HTERT RPE-1 (cell line): ENCODE results near the gene KRT84.
"Not testable (repeated sequence)": the region's sequence is repeated elsewhere in the genome, so short reads cannot be mapped to it uniquely, and the experiment has no call there.

Experiments used
- in situ Hi-C: fragments of 300-500 bp; cut with MboI; formaldehyde crosslinking; loops from 4 replicates; pipeline ENCODE4 v1.14.3; 2020; ENCODE audit warnings: low sequenced_read_pairs

The KRT84 gene

DNA sequence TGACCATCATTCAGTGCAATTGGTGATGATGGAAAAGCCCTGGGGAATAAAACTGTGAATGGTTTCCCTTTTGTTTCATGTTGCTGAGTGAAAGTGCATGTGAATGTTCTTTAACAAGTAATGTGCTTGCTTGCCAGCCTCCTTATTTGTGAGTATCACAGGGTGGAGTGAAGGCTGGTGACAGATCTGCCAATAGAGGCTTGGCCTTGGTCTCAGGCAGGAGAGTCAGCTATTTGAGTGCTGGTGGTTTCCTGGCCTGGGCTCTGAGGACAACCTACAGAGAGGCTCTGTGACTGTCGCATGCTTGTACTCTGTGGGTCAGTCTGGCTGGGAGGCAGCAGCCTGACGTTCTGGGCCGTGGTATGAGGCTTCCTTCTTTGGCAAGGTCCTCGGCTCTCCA, 38.9 kb downstream of the KRT84 start:
- in situ Hi-C loops = no loop called here

DNA sequence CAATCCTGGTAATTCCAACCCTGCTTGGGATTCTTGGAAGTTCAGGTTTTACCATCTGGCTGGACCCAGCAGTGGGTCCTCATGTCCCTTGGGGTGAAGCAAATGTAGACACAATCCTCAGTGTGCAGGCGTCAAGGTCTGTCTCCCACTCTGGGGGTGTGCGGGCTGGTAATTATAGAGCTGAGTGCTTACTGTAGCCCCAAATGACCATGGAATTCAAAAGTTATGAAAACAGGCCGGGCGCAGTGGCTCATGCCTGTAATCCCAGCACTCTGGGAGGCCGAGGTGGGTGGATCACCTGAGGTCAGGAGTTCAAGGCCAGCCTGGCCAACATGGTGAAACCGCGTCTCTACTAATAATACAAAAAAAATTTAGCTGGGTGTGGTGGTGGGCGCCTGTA, 40.4 kb downstream of the KRT84 start:
- in situ Hi-C loops = not testable (repeated sequence)

DNA sequence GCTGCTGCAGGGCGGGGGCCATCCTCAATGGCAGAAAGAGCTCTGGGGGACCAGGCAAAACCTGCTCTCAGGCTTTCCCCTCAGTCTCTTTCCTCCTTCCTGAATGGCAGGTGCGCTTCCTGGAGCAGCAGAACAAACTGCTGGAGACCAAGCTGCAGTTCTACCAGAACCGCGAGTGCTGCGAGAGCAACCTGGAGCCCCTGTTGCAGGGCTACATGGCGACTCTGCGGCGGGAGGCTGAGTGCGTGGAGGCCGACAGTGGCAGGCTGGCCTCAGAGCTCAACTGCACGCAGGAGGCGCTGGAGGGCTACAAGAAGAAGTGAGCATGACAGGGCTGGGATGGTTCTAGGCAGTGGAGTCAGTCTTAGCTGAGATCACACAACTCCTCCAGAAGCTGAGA, 41.3 kb downstream of the KRT84 start:
- in situ Hi-C loops = no loop called here

DNA sequence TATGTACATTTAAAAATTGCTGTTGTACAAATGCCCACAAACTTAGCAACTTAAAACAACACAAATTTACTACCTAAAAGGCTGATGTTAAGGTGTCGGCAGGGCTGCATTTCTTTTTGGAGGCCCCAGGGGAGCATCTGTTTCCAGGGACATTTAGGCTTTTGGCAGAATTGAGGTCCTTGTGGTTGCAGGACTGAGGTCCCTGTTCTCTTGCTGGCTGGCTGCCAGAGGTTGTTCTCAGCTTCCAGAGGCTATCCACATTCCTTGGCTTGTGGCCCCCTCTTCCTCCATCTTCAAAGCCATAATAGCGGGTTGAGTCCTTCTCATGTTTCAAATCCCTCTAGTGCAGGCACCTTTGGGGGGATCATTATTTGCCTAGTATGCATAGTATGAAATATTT, 41.9 kb downstream of the KRT84 start:
- in situ Hi-C loops = no loop called here

DNA sequence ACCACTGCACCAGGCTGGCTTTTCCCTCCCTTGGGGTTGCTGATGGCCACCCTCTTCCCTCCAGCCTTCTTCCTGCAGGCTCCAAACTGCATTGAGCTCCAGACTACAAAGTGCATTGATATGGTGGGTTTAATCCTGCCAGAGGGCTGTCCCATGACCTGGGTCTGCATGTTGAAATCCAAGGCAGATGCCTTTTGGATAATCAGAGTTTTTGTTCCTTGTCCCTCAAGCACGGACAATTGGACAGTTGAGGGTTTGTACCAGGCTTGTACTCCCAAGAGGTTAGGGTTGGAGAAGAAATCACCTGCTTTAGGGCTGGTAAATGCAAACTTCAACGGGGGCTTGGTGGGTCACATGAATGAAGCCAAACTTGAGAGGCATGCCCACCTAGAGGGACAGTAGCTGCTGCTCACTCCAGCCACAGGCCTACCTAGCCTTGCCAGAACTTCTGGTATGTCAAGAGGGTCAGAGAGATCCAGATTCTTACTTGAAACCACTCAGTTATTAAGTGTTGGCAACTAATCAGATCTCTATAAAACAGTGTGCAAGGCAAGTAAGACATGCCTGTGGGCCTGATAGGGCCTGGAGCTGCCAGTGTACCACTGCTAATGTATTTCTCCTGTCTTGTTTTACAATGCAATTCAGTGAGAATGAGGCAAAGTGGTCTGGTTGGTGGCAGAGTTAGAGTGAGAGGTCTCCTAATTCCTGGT, 42.5 kb downstream of the KRT84 start:
- in situ Hi-C loops = no loop called here

DNA sequence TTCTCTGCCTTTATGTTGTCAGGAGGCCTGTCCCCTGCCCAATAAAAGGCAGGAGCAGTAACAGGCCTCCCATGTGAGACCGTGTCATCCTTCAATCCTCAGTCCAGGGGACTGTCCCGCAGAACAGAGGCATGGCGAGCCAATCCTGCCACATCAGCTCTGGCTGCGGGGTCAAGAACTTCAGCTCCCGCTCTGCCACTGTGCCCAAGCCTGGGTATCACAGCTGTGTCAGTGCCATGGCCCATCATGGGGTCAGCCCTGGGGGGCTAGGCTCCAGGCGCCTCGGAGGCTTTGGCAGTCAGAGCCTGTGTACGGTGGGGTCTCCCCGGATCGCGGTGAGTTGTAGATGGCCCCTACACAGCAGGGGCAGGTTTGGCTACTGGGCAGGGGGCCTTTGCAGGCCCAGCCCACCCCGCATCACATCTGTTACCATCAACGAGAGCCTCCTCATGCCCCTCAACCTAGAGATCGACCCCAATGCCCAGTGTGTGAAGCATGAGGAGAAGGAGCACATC, 44.3 kb downstream of the KRT84 start:
- in situ Hi-C loops = no loop called here

DNA sequence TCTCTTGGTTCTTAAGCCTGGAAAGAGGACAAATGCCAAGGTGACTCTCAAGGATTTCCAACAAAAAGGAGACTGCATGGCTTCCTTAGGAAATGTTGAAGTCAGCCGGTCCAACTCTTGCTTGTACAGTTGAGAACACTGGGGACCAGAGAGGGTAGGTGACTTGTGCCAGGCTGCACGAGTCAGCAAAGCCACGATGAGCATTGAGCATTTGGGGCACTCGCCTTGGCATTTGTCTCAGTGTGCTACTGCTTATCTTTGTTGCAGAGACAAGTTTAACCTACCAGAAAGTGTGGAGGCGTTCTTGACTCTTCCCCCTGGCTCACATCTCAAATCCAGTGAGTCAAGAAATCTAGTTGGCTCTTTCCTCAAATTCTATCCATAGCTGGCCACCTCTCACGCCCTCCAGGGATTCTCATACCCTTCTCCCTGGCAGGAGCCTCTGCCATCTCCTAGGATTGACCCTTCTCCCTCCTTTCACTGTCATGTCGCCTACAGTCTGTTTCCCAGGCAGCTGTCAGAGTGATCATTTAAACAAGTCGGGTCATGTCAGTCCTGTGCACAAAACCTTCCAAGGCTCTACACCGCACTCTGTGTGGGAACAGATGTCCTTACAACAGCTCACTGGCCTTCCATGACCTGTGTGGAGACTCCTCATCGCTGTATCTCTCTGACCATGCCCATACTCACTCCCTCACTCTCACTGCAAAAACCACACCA, 47.1 kb downstream of the KRT84 start:
- in situ Hi-C loops = no loop called here

DNA sequence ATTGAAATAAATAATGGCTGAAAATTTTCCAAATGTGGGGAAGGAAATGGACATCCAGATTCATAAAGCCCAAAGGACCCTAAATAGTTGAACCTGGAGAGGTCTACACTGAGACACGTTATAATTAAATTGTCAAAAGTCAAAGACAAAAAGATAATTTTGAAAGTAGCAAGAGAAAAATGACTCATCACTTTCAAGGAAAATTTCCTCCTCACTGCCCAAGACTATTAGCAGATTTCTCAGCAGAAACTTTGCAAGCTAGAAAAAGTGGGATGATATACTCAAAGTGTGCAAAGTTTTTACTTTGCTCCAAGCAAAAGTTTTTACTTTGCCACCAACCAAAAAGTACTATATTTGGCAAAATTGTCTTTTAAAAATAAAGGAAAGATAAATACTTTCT, 48.4 kb downstream of the KRT84 start:
- in situ Hi-C loops = no loop called here

DNA sequence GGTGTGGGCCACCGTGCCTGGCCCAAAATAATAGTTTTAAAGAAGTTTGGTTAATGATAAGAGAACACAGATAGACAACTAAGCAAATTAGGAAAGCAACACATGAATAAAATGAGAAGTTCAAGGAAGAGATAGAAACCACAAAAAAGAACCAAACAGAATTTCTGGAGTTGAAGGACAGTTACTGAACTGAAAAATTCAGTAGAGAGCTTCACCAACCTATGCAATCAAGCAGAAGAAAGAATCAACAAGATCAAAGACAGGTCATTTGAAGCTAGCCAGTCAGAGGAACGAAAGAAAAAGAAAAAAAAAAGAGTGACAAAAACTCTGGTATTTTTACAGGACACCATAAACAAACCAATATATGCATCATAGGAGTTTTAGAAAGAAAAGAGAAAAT, 48.8 kb downstream of the KRT84 start:
- in situ Hi-C loops = no loop called here

DNA sequence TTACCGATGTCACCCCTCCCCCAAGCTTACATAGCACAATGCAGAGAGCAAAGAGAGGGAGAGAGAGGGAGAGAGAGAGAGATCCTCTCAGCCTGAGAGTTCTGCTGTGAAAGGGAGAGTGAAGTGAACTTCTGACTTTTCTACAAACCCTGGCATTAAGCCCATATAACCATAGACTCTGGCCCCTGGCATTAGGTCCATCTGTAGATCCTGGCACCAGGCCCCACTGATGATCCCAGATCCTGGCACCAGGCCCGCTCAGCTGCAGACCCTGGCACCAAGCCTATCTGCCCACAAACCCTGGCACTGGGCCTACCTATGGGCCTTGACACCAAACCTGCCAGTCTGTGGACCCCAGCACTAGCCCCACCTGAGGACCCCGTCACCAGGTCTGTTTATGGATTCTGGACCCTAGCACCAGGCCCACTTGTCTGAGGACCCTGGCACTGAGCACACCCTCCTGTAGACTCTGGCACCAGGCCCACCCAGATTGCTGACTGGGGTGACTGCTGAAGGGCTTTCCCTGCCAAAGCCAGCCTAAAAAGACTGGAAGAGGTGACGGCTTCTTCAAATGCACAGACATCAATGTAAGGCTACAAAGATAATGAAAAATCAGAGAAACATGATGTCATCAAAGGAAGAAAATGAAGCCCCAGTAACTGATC, 49.7 kb downstream of the KRT84 start:
- in situ Hi-C loops = no loop called here

DNA sequence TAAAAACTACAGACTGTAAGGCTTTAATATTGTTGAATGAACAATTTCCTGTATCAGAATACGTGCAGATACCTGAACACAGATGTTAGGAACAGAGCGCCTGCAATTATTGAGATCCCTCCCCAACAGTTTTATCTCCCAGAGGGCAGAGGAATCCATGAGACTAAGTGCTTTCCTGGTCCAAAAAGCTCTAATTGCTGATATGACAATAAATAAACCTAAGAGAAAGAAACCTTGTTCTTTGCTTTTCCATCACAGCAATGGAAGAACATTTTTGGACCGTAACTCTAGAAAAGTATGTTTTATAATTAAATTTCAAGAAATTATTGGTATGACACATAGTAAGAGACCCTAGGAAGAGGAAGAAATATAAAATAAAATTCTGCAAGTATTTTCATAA, 51.3 kb downstream of the KRT84 start:
- in situ Hi-C loops = no loop called here

DNA sequence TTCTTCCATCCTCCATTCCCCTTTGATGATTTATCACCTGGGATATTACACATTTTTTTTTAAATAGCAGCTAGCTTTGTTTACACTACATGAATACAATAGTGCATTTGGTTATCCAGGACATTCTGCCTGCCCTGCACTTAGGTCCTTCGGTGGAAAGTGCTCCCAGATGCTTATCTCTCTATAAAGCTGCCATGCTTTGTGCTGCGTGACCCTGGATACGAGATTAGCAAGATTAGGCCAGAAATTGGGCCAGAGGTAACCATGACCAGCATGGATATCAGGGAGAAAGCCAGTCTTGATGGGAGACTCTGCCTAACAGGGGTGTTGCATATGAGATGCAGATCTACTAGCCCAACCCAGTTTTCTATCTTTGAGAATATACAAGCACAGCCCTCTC, 52.1 kb downstream of the KRT84 start:
- in situ Hi-C loops = no loop called here

DNA sequence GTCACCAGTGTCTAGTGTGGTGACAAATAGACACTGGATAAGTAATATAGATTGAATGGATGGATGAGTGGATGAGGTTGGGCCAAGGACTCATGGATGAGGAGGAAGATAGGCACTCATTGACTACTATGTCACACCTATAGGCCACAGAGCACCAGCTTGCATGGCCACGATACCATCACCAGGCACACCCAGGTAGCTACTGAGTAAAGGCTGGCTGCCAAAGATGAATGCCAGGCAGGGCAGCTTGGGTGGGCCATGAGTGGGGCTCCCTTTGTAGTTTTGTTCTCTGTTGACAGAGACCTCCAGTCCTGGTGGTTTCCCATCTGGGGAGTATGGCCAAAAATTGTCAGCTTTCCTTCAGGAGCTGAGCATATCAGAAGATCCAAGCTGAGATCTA, 53.1 kb downstream of the KRT84 start:
- in situ Hi-C loops = no loop called here

DNA sequence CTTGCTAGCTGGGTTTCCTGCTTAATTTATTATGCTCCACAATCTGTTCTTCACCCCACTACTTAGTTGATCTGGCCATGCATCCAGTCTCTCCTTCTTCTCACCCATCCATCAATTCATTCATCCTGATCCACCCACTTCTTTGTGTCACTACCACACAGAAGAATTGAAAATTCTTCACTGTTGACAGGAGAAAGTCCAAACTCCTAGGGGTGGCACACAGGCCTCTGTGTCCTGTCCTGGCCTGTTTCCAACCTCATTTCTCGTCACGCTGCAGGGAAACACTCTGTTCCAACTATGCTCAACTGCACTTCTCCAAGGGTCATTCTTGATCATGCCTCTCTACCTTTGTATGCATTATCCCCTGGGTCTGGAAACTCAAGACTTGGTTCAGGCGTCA, 53.6 kb downstream of the KRT84 start:
- in situ Hi-C loops = no loop called here

DNA sequence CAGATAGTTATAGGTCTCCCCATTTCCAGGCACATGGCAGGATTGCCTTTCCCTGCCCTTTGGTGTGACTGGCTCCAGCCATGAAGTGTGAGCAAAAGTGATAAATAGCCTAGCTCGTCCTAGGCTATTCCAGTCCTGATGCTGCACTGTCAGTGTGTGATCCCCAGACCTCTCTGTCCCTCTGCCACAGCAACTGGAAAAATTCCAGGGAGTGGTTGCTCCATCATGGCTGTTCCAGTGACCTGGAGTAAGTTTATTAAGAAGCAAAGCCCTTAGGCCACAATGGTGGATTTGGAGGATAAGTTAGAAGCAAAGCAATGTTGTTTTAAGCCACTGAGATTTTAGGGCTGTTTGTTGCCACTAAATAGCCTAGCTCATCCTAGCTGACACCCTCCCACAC, 54.4 kb downstream of the KRT84 start:
- in situ Hi-C loops = no loop called here

DNA sequence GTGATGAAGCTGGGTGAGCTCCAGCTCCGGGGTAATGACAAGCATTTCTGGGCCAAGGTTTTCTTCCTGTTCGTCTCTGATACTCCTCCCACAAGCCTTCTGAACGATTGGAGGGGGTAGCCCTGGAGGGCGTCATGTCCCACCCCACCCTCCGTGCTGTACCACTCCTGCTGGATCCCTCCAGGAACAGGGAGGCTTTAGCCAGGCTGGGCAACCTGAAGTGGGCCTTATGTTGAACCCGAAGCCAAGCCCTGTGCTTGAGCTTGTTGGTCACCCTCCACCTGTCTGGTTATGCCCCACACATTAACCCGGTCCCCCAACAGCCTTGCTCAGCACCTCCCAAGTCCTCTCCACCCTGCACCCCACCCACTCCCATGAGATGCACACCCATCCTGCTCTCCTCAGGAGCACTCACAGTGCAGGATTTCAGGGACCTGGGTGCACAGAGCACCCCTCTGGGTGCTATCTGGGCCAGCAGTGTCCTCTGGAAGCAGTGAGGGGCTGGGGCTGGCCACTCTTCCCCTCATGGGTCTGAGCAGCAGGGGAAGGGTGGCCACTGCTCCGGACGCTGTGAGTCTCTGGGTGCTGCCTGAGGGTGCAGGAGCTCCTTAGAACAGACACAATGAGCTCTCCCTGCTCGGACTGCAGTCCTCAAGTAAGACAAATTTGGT, 57.5 kb downstream of the KRT84 start:
- in situ Hi-C loops = no loop called here
